Stimulated activated CD8-positive, alpha-beta memory T cell treated with anti-CD3 and anti-CD28 coated beads, Interleukin-7, amount 100 ng/mL, for 4 hours (primary cell): ENCODE results near the gene CHST9.
"Not testable (repeated sequence)": the region's sequence is repeated elsewhere in the genome, so short reads cannot be mapped to it uniquely, and the experiment has no call there.

Source experiments
- DNase-seq, 2 donors: peaks; one replicate each; pipeline ENCODE4 v3.0.0-alpha.2; 2020; ENCODE audit warnings: low read depth in 2 of 2

Gene CHST9

DNA sequence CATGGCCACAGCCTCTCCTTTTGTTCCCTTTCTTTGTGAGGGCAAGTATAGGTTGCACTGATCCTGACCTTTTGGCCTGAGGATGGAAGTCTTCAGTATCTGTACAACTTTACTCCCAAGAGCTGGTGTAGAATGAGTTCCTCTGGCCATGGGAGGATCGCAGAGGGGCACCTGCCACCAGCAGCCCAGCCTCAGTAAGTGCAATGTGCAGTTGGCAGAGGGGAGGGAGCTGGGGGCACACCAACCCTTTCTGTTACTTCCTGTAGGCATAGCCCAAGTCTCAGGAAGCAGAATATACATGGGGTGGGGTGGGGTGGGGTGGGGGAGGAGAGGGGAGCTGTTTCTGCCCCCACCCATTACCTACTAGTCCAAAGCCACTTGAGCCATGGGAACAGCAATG, 254.5 kb downstream of the CHST9 start:
- DNase-seq, result no peak

- DNase-seq, result no peak
Measured at GRCh38 chr18:26928670-26929313, 256.3 kb downstream of the CHST9 start.

DNA sequence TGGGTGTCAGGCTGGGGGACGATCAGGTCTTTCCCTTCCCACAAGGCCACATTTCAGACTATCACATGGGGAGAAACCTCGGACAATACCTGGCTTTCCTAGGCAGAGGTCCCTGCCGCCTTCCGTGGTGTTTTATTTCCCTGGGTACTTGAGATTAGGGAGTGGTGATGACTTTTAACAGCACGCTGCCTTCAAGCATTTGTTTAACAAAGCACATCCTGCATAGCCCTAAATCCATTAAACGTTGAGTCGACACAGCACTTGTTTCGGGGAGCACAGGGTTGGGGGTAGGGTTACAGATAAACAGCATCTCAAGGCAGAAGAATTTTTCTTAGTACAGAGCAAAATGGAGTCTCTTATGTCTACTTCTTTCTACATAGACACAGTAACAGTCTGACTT, 257.3 kb downstream of the CHST9 start:
- DNase-seq, result not testable (repeated sequence)

DNA sequence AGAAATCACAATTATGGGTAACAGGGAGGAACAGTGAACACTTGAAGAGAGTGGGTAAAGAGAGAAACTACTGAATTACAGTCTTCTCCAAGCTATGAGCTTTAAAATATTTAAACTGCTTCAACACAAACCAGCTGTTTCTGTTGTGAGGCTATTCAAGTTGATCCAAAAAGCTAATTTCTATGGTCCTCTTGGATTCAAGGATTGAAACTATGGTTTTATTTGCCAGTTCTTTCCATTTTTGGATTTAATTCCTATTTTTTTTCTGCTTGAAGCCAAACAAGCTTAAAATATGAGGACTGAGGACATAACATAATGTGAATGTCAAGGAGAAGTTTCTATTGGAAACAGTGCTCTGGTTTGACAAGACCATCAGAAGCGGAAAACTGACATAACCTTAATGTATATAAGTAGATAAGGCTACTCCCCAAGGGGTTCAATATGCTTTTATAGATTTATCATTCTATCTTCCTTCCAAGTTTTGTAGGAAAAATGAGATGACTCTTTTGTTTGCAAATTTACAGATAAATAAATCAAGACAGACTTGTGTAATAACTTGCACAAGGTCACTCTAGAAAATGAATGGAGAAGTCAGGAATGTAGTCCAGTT, 258.9 kb downstream of the CHST9 start:
- DNase-seq, result no peak

- no peak for DNase-seq
Measured at GRCh38 chr18:26925313-26925712, 259.8 kb downstream of the CHST9 start.

- no peak for DNase-seq
Measured at GRCh38 chr18:26922313-26922712, 262.8 kb downstream of the CHST9 start.

- DNase-seq, result no peak
Measured at GRCh38 chr18:26920644-26921043, 264.5 kb downstream of the CHST9 start.

DNA sequence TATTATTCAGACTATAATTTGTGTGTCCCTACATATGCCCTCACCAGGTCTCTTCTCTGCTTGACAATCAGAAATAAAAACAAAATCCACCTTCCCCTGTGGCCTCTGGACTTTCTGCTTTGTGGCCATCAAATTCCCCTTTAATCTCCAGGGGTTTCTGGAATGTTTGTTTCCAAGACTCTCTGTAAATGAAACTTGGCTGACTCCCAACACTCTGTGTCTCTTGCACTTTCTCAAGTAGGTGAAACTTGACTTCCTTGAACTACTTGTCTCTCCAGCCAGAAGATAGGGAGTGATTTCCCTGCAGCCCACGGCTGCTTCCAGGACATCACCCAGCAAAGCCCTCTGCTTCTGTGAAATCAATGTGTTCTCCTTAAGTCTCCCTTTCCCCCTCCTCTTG, 265.5 kb downstream of the CHST9 start:
- no peak for DNase-seq

GRCh38 chr18:26919201-26919600, 265.9 kb downstream of the CHST9 start:
- DNase-seq, result no peak

GRCh38 chr18:26911840-26912239, 273.3 kb downstream of the CHST9 start:
- no peak for DNase-seq

GRCh38 chr18:26909599-26910290, 275.4 kb downstream of the CHST9 start:
- no peak for DNase-seq

DNA sequence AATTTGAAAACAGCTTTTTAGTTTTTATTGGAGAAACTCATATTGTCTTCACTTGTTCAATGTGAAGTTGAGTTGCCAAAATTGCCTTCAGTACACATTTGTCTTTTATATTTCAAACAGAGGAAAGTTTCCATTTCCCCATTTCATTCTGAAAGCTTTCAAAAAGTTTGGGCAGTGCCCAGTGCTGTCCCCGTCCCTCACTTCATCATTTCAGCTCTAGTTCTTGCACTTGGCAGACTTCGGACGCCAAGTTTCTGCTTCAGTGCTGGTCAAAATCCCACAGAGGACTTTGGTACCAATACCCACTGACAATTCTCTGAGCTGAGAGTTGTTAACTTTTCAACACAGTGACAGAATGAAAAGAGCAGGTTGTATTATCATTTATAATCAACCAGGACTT, 276.2 kb downstream of the CHST9 start:
- DNase-seq, result no peak

DNA sequence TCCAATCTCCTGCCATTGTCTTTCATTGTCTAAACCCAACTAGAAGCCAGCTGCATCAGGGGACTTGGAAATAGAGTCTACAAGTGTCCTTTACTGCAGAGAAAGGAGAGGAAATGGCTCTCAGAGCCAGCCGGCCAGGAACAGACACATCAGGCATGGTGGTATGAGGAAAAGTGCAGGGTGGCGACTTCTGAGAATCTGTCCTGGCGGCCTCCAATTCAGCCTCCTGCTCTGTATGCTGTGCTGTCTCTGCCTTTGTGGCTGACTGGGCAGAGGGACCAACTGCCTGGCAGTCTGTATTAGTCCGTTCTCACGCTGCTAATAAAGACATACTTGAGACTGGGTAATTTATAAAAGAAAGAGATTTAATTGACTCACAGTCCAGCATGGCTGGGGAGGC, 282.8 kb downstream of the CHST9 start:
- no peak for DNase-seq

DNA sequence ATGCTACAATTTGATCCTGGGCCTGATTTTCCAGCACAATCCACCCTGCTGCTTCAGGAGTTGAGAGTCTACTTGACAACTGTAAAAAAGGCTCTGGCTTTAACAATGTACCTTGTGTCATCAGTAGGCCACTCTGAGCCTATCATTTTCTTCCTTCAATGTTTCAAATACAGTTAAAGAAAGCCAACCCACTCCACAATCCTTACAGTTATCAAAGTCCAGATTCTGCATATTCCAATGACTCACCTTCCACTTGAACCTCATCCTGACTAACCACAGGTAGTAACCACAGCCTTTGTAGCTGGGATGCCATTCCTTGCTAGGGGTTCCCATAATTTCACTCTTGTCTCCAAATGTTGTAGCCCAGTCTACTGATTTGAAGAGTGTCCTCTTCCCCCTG, 284.1 kb downstream of the CHST9 start:
- no peak for DNase-seq

DNA sequence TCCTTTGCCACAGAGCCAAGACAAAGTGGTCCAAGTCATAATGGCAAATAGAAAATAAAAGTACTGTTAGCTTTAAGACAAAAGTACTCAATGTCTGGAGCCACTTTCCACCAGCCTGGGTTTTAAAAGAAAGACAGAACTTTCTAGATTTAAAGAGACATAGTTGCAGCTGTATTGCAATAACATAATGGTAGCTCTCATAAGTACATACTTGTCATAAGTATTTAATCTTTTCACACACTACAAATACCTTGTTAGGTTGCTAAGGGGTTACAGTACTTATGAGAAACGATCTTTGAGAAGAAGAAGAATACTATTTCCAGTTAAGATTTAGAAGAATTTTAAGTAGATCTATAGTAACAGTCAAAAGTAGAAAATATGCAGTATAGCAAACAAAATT, 290.7 kb downstream of the CHST9 start:
- no peak for DNase-seq

DNA sequence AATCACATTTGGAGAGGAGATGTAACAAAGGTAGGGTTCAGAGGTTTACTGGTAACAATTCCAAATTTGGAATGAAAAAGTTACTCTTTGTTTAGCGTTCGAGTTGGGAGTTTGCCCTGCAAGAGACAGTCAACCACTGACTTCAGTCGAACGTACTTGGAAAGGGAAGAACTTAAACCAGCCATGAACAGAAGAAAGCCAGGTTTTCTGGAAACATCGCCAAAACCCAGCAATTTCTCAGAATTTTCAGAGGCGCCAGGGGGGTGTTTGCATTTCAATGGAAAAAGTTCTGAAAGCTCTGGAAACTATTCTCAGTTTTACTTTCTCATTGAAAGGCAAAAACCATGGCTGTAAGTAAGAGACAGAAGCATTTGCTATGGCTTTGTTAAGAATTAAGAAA, 291.1 kb downstream of the CHST9 start:
- no peak for DNase-seq

- DNase-seq, result no peak
Measured at GRCh38 chr18:26888259-26888658, 296.8 kb downstream of the CHST9 start.

DNA sequence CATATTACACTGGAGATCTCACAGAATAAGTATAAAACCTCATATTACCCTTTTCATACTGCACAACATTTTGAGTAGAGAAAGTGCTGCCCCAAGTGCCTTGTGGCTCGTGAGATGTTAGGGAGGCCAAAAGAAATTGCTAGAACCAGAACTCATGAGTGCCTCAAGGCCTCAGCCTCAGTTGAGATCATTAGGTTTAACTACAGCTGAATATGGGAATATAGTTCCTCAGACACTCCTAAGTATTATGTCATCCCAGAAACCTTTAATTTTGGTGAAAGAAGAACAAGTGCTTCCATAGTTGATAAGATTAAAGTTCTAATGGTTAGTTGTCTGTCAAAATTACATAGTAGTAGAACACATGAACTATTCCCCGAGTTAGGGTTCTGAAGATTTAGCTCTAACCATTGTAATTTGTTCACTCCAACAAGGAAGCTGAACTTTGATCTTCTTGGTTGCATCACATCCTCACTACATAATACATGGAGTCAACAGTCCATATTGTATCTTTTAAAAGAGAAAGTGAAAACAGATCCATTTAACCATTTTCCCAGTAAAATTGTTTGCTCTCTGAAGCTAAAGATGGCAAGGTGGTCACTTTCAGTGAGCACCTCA, 310.0 kb downstream of the CHST9 start:
- DNase-seq, result no peak

DNA sequence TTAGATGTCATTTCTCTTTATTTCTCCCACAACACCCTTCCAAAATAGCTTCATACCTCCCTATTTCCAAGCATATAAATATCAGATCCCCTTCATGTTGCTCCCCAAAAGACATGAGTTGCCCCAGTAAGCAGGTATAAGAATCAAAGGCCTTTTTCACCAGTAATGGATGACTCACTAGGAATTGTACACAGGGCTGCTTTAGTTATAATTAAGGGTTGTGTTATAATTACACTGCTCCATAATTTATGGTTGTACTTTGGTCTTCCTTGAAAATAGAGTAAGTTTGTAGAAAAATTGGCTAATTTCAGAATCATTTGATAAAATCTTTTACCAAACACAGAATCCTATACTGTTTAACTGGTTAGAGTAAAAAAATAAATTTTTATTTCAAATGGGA, 310.8 kb downstream of the CHST9 start:
- no peak for DNase-seq

DNA sequence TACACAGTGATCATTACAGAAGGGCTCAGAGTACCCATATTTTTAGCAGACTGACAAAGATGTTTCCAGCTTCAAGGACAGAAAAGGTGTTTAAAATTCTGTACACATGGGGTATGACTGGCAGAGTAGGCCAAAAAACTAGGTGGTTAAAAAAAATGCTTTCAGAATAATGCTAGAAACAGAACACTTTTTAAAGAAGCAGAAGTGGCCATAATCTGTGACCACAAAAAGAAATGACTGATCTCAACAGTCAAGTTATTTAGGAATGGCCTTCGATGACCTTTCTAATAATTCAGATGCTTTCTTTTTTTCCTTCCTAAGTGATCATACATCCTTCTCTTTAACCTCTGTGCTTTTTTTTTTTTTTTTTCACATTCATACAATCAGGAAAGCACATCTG, 315.5 kb downstream of the CHST9 start:
- DNase-seq, result no peak

DNA sequence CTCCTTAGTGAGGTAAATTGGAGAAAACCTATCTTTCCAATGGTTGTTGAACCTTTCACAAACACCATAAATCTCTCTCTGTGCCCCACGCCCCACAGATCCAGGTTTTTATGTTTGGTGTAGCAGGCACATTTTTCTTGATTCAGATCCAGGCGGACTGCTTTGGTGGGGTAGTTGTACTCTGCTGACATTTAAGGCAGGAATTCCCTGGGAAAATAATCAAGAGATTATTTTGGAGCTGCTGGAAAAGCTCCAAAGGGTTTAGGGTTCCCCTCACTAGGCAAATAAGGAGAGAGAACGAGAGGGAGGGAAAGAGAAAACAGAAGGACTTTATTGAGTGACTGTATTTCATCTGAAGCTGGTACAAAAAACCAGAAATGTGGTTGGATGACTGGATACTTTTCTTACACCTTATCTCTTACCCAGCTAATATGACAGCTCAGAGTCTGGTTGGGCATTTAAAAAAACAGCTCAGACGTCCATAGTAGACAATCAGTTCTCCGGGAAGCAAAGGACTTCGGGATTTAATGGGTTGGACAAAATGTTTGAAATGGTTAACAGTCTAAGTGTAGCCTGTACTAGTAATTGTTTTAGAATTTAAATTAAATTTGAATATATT, 316.0 kb downstream of the CHST9 start:
- DNase-seq, result no peak

DNA sequence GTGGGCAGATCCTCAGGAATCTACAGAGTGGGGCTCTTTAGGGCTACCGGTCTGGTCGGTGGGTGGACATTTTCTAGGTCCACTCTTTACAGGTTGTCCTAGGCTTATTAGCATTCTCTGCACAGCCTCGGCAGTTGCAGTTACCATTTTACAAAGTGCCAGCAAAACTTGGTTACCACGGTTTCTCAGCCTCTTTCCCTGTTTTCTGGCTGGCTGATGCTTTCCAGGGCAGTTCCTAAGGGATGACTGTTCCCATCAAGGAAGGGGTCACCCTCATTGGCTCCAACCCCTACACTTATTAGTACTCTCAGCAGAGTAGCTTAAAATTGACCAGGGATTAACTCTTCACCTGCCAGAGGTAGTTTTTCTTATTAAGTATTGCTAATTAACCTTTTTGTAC, 317.6 kb downstream of the CHST9 start:
- no peak for DNase-seq

- no peak for DNase-seq
Measured at GRCh38 chr18:26865557-26865956, 319.6 kb downstream of the CHST9 start, which contains the start of gene AQP4. Gene AQP4, minus strand, starts transcription at chr18:26865707. Its CDS starts 18 bp downstream, at chr18:26865689.
